H9 (cell line): ENCODE results near the gene ABR. TPM values are rescaled to one million over a fixed set of nuclear protein-coding genes. Genes with fewer than 3 reads are reported as not detected.

Source experiments
- DNase-seq: peaks from one replicate; pipeline ENCODE4 v3.0.0-alpha.2; 2017
- H2AFZ ChIP-seq: one replicate; pipeline ENCODE4 v1.6.1; 2013; ENCODE audit warnings: mild to moderate bottlenecking, low read length, control low read depth, moderate library complexity
- H2AK5ac ChIP-seq: 2 replicates; pipeline ENCODE4 v1.6.1; 2013; ENCODE audit warnings: low read length, control low read depth, mixed read lengths; ENCODE audit not compliant: insufficient read length
- H2BK120ac ChIP-seq: one replicate; pipeline ENCODE4 v1.6.1; 2013; ENCODE audit warnings: low read depth, mild to moderate bottlenecking, low read length, control low read depth, inconsistent platforms; ENCODE audit not compliant: poor library complexity, severe bottlenecking
- H2BK12ac ChIP-seq: 2 replicates; pipeline ENCODE4 v1.6.1; 2013; ENCODE audit warnings: low read length, control low read depth, mixed read lengths, low read depth; ENCODE audit not compliant: insufficient read length
- H2BK15ac ChIP-seq: 2 replicates; pipeline ENCODE4 v1.6.1; 2013; ENCODE audit warnings: low read depth, low read length, control low read depth
- H2BK20ac ChIP-seq: one replicate; pipeline ENCODE4 v1.6.1; 2013; ENCODE audit warnings: low read depth, mild to moderate bottlenecking, low read length, control low read depth, inconsistent platforms; ENCODE audit not compliant: poor library complexity, severe bottlenecking
- H2BK5ac ChIP-seq: 2 replicates; pipeline ENCODE4 v1.6.1; 2013; ENCODE audit warnings: low read length, control low read depth, mixed read lengths; ENCODE audit not compliant: insufficient read length
- H3K14ac ChIP-seq: 2 replicates; pipeline ENCODE4 v1.6.1; 2013; ENCODE audit warnings: low read length, control low read depth; ENCODE audit not compliant: insufficient read depth
- H3K18ac ChIP-seq: 2 replicates; pipeline ENCODE4 v1.6.1; 2013; ENCODE audit warnings: low read depth, mild to moderate bottlenecking, mixed read lengths, low read length, control low read depth; ENCODE audit not compliant: insufficient read length
- H3K23ac ChIP-seq: 2 replicates; pipeline ENCODE4 v1.6.1; 2013; ENCODE audit warnings: low read length, control low read depth, mixed read lengths, low read depth; ENCODE audit not compliant: insufficient read length
- H3K23me2 ChIP-seq: 2 replicates; pipeline ENCODE4 v1.6.1; 2013; ENCODE audit warnings: low read depth, mild to moderate bottlenecking, mixed read lengths, low read length, control low read depth; ENCODE audit not compliant: insufficient read length, poor library complexity, severe bottlenecking
- H3K27ac ChIP-seq: 2 replicates; pipeline ENCODE4 v1.5.1; 2013; ENCODE audit warnings: low read length, control low read depth, mixed read lengths, low read depth; ENCODE audit not compliant: insufficient read length
- H3K27me3 ChIP-seq: 2 replicates; pipeline ENCODE4 v1.6.1; 2013; ENCODE audit warnings: low read length, control low read depth, inconsistent platforms; ENCODE audit not compliant: insufficient read depth
- H3K4ac ChIP-seq: 2 replicates; pipeline ENCODE4 v1.6.1; 2013; ENCODE audit warnings: low read depth, mild to moderate bottlenecking, control low read depth, inconsistent platforms, low read length, moderate library complexity
- H3K4me1 ChIP-seq: 2 replicates; pipeline ENCODE4 v1.6.1; 2013; ENCODE audit warnings: low read length, control low read depth, inconsistent platforms; ENCODE audit not compliant: insufficient read depth
- H3K4me2 ChIP-seq: 2 replicates; pipeline ENCODE4 v1.6.1; 2013; ENCODE audit warnings: low read length, control low read depth, mixed read lengths; ENCODE audit not compliant: insufficient read length, insufficient read depth
- H3K56ac ChIP-seq: 2 replicates; pipeline ENCODE4 v1.6.1; 2013; ENCODE audit warnings: low read depth, mild to moderate bottlenecking, mixed read lengths, low read length, control low read depth; ENCODE audit not compliant: insufficient read length
- H3K79me1 ChIP-seq: 2 replicates; pipeline ENCODE4 v1.6.1; 2013; ENCODE audit warnings: low read depth, mild to moderate bottlenecking, moderate library complexity, low read length, control low read depth, inconsistent platforms; ENCODE audit not compliant: insufficient read depth, poor library complexity, severe bottlenecking
- H3K79me2 ChIP-seq: 2 replicates; pipeline ENCODE4 v1.6.1; 2013; ENCODE audit warnings: low read length, control low read depth, inconsistent platforms; ENCODE audit not compliant: insufficient read depth
- H3K9ac ChIP-seq: 2 replicates; pipeline ENCODE4 v1.6.1; 2013; ENCODE audit warnings: low read length, control low read depth, mixed read lengths; ENCODE audit not compliant: insufficient read length; ENCODE audit errors: extremely low read depth
- H3K9me3 ChIP-seq: one replicate; pipeline ENCODE4 v1.6.1; 2013; ENCODE audit warnings: low read depth, low read length, inconsistent platforms; ENCODE audit not compliant: control insufficient read depth
- H3T11ph ChIP-seq: one replicate; pipeline ENCODE4 v1.6.1; 2013; ENCODE audit warnings: mild to moderate bottlenecking, low read length, control low read depth, inconsistent platforms
- H4K20me1 ChIP-seq: one replicate; pipeline ENCODE4 v1.6.1; 2013; ENCODE audit not compliant: control insufficient read depth, insufficient read length, insufficient read depth
- H4K5ac ChIP-seq: 2 replicates; pipeline ENCODE4 v1.6.1; 2013; ENCODE audit warnings: low read depth, mild to moderate bottlenecking, mixed read lengths, low read length, control low read depth; ENCODE audit not compliant: insufficient read length
- H4K8ac ChIP-seq: replicated peaks from 2 replicates; pipeline ENCODE4 v1.6.1; 2013; ENCODE audit warnings: low read length, control low read depth, mixed read lengths, low read depth; ENCODE audit not compliant: insufficient read length
- H4K91ac ChIP-seq: 2 replicates; pipeline ENCODE4 v1.6.1; 2013; ENCODE audit warnings: low read depth, mild to moderate bottlenecking, moderate library complexity, mixed read lengths, low read length, control low read depth; ENCODE audit not compliant: insufficient read length
- H3K27ac Mint-ChIP-seq, 3 experiments: 2 replicates in 2 of 3; 3 replicates in 1 of 3; pipeline ENCODE4 v1.8.0; 2020 to 2021; ENCODE audit warnings: mixed read lengths in 3 of 3, mild to moderate bottlenecking in 1 of 3, moderate library complexity in 1 of 3
- H3K27me3 Mint-ChIP-seq: 2 replicates; pipeline ENCODE4 v1.8.0; 2021; ENCODE audit warnings: low read depth, mild to moderate bottlenecking, moderate library complexity, mixed read lengths
- H3K36me3 Mint-ChIP-seq, 3 experiments: 2 replicates in 2 of 3; 3 replicates in 1 of 3; pipeline ENCODE4 v1.8.0; 2020 to 2021; ENCODE audit warnings: low read depth in 3 of 3, mixed read lengths in 3 of 3; ENCODE audit not compliant: insufficient read depth in 1 of 3
- H3K4me1 Mint-ChIP-seq, 2 experiments: 2 replicates each; pipeline ENCODE4 v1.8.0; 2020; ENCODE audit warnings: mixed read lengths in 2 of 2
- H3K4me3 Mint-ChIP-seq, 2 experiments: 2 replicates in 1 of 2; 3 replicates in 1 of 2; pipeline ENCODE4 v1.8.0; 2020 to 2021; ENCODE audit warnings: mild to moderate bottlenecking in 2 of 2, mixed read lengths in 2 of 2, moderate library complexity in 1 of 2
- H3K9me3 Mint-ChIP-seq, 2 experiments: 2 replicates in 1 of 2; 3 replicates in 1 of 2; pipeline ENCODE4 v1.8.0; 2020; ENCODE audit warnings: mild to moderate bottlenecking in 2 of 2, mixed read lengths in 2 of 2, moderate library complexity in 1 of 2
- WGBS: extraction: QIAGEN DNeasy Blood & Tissue Kit; methylation state at CpG from one replicate; pipeline ENCODE4 v1.1.7; 2013; ENCODE audit warnings: missing lambda C conversion rate, low lambda C conversion rate, mixed read lengths; ENCODE audit not compliant: insufficient read length; ENCODE audit errors: extremely low coverage; 5-methylcytosine and 5-hydroxymethylcytosine counted together
- total RNA-seq: library from RNA; stranded (reverse); gene quantifications from 2 replicates; pipeline ENCODE4 v1.2.1, GENCODE V29; 2021
- TF ChIP-seq, protein P1 (sequence below): fragments of 200-600 bp; sonication (generic); conservative IDR thresholded peaks from 3 replicates; pipeline ENCODE4 v1.8.0; 2021; ENCODE audit warnings: antibody characterized with exemption, mild to moderate bottlenecking

Gene ABR
- total RNA-seq, 1 experiment from 2014 or later, result 34.7 TPM

DNA sequence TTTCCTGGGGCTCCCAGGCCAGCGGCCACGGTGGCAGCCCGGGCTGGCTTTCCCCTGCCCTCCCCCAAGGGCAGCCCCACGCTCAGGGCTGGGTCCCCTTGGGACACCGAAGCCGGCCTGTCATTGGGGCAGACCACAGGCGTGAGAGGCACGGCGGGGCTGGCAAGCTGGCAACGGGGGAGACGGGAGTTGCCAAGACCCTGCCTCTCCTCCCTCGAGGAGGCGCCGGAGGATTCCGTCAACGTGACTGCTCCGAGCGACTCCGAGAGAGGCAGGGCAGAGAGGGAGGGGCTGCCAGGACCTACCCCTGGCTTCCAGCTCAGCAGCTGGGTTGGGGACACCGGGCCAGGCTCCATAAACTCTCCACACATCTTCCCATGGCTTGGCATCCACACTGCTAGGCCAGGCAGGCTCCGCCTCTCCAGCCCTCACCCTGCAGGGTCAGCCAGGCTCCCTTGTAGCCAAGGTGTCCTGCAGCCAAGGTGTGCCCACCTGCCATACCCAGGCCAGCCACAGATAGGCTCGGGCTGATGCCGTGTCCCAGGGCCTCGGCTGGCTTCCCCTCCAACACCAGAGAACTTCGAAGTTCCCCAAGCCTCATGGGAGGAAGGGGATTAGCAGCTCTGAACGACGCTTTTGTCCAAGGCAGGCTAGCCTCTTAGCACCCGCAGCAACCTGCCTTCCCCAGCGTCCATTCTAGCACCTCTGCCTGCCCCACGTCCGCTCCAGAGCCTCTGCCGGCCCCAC, 157.3 kb downstream of the ABR start:
- Mint-ChIP-seq H3K36me3 (no peaks in the 10 kb centered on the region), H3K27ac (no peak overlapping the region), H3K27me3 (no peaks in the 10 kb centered on the region), H3K4me3 (no peak overlapping the region), H3K9me3 (no peaks in the 10 kb centered on the region), H3K4me1 (0 out of 4 replicates have a peak, but pooled peaks cover 0 to 3% of the 10 kb centered on the region in 2 experiments)
- Histone ChIP-seq H2BK5ac (no peak overlapping the region), H4K8ac (no peak overlapping the region), H4K5ac (no peak overlapping the region), H3K9me3 (no peaks in the 10 kb centered on the region), H3K14ac (no peak overlapping the region; the same call in 1 of the 2 replicates), H3K23ac (no peak overlapping the region), H4K91ac (no peak overlapping the region), H3K79me2 (no peaks in the 10 kb centered on the region), H3K79me1 (no peaks in the 10 kb centered on the region), H2BK20ac (no peak overlapping the region), H3K4me1 (no peaks in the 10 kb centered on the region), H2BK120ac (no peak overlapping the region), H3T11ph (no peak overlapping the region), H3K9ac (no peak overlapping the region), H3K4me2 (no peak overlapping the region), H2BK15ac (no peak overlapping the region), H3K23me2 (no peaks in the 10 kb centered on the region), H2AK5ac (no peak overlapping the region), H2BK12ac (no peak overlapping the region), H2AFZ (no peak overlapping the region), H3K56ac (no peak overlapping the region), H3K27ac (no peak overlapping the region), H3K4ac (no peak overlapping the region; the same call in 1 of the 2 replicates), H3K27me3 (no peaks in the 10 kb centered on the region), H4K20me1 (no peaks in the 10 kb centered on the region), H3K18ac (no peak overlapping the region)
- TF ChIP-seq, protein P1, sequence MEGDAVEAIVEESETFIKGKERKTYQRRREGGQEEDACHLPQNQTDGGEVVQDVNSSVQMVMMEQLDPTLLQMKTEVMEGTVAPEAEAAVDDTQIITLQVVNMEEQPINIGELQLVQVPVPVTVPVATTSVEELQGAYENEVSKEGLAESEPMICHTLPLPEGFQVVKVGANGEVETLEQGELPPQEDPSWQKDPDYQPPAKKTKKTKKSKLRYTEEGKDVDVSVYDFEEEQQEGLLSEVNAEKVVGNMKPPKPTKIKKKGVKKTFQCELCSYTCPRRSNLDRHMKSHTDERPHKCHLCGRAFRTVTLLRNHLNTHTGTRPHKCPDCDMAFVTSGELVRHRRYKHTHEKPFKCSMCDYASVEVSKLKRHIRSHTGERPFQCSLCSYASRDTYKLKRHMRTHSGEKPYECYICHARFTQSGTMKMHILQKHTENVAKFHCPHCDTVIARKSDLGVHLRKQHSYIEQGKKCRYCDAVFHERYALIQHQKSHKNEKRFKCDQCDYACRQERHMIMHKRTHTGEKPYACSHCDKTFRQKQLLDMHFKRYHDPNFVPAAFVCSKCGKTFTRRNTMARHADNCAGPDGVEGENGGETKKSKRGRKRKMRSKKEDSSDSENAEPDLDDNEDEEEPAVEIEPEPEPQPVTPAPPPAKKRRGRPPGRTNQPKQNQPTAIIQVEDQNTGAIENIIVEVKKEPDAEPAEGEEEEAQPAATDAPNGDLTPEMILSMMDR, result no peak
- WGBS, result no CpG with 5 or more reads among the region's 32 CpGs
- DNase-seq, result no peak
